Astrocyte (in vitro differentiated cells and primary cell): Measurements from ENCODE around the gene AGRN. TPM values are rescaled to one million over a fixed set of nuclear protein-coding genes. Genes with fewer than 3 reads are reported as not detected.

Experiments used
- DNase-seq: peaks from one replicate; pipeline ENCODE4 v3.0.0-alpha.2; 2010; ENCODE audit warnings: low read depth
- FAIRE-seq: peaks from 2 replicates; lab custom pipeline; 2011; peaks lifted over from hg19 to GRCh38; lab: Jason Lieb, UNC
- H2AFZ ChIP-seq: 2 replicates; pipeline ENCODE4 v1.6.0; 2012; ENCODE audit warnings: low read depth, low read length, inconsistent platforms
- H3K27ac ChIP-seq: 2 replicates; pipeline ENCODE4 v1.5.1; 2011; ENCODE audit warnings: low read depth, low read length, inconsistent platforms
- H3K27me3 ChIP-seq: 2 replicates; pipeline ENCODE4 v1.6.0; 2011; ENCODE audit warnings: low read length, inconsistent platforms; ENCODE audit not compliant: insufficient read depth
- H3K36me3 ChIP-seq: 2 replicates; pipeline ENCODE4 v1.5.1; 2011; ENCODE audit warnings: low read length, inconsistent platforms; ENCODE audit not compliant: insufficient read depth
- H3K4me1 ChIP-seq: 2 replicates; pipeline ENCODE4 v1.5.1; 2011; ENCODE audit warnings: low read length, inconsistent platforms; ENCODE audit not compliant: insufficient read depth
- H3K4me2 ChIP-seq: 2 replicates; pipeline ENCODE4 v1.6.0; 2012; ENCODE audit warnings: low read length, inconsistent platforms
- H3K4me3 ChIP-seq: 2 replicates; pipeline ENCODE4 v1.5.1; 2011; ENCODE audit warnings: low read depth, mild to moderate bottlenecking, low read length, inconsistent platforms; ENCODE audit not compliant: insufficient read depth
- H3K79me2 ChIP-seq: 2 replicates; pipeline ENCODE4 v1.6.0; 2012; ENCODE audit warnings: mild to moderate bottlenecking, low read length, inconsistent platforms; ENCODE audit not compliant: insufficient read depth
- H3K9ac ChIP-seq: 2 replicates; pipeline ENCODE4 v1.6.0; 2012; ENCODE audit warnings: mild to moderate bottlenecking, low read length, inconsistent platforms
- H3K9me3 ChIP-seq: 2 replicates; pipeline ENCODE4 v1.5.1; 2012; ENCODE audit warnings: low read depth, mild to moderate bottlenecking, low read length, inconsistent platforms; ENCODE audit not compliant: insufficient read depth
- H4K20me1 ChIP-seq: 2 replicates; pipeline ENCODE4 v1.6.0; 2012; ENCODE audit warnings: low read length, inconsistent platforms; ENCODE audit not compliant: insufficient read depth
- H3K27ac Mint-ChIP-seq: one replicate; pipeline ENCODE4 v1.8.0; 2021; ENCODE audit warnings: mild to moderate bottlenecking, mixed read lengths; ENCODE audit not compliant: unreplicated experiment
- H3K27me3 Mint-ChIP-seq: one replicate; pipeline ENCODE4 v1.8.0; 2021; ENCODE audit warnings: low read depth, mixed read lengths; ENCODE audit not compliant: unreplicated experiment
- H3K36me3 Mint-ChIP-seq: one replicate; pipeline ENCODE4 v1.8.0; 2021; ENCODE audit warnings: low read depth, mixed read lengths; ENCODE audit not compliant: unreplicated experiment
- H3K4me1 Mint-ChIP-seq: one replicate; pipeline ENCODE4 v1.8.0; 2021; ENCODE audit warnings: low read depth, mixed read lengths; ENCODE audit not compliant: unreplicated experiment
- H3K4me3 Mint-ChIP-seq: one replicate; pipeline ENCODE4 v1.8.0; 2021; ENCODE audit warnings: mild to moderate bottlenecking, moderate library complexity, mixed read lengths; ENCODE audit not compliant: unreplicated experiment
- H3K9me3 Mint-ChIP-seq: one replicate; pipeline ENCODE4 v1.8.0; 2021; ENCODE audit warnings: mild to moderate bottlenecking, mixed read lengths; ENCODE audit not compliant: unreplicated experiment
- EZH2 ChIP-seq: IDR thresholded peaks from 2 replicates; pipeline ENCODE4 v1.6.1; 2012; ENCODE audit warnings: mild to moderate bottlenecking, low read length, inconsistent platforms; ENCODE audit not compliant: insufficient read depth
- total RNA-seq: library from RNA; stranded (reverse); gene quantifications from 2 replicates; pipeline ENCODE4 v1.2.1, GENCODE V29; 2021
- TF ChIP-seq, protein P1 (sequence below): IDR thresholded peaks from 2 replicates; pipeline ENCODE4 v1.5.1; 2011; ENCODE audit warnings: low read depth, mild to moderate bottlenecking, inconsistent platforms, low read length, moderate library complexity; ENCODE audit not compliant: insufficient read depth

AGRN gene
- total RNA-seq, 1 donor from 2014 or later = 589 TPM

DNA sequence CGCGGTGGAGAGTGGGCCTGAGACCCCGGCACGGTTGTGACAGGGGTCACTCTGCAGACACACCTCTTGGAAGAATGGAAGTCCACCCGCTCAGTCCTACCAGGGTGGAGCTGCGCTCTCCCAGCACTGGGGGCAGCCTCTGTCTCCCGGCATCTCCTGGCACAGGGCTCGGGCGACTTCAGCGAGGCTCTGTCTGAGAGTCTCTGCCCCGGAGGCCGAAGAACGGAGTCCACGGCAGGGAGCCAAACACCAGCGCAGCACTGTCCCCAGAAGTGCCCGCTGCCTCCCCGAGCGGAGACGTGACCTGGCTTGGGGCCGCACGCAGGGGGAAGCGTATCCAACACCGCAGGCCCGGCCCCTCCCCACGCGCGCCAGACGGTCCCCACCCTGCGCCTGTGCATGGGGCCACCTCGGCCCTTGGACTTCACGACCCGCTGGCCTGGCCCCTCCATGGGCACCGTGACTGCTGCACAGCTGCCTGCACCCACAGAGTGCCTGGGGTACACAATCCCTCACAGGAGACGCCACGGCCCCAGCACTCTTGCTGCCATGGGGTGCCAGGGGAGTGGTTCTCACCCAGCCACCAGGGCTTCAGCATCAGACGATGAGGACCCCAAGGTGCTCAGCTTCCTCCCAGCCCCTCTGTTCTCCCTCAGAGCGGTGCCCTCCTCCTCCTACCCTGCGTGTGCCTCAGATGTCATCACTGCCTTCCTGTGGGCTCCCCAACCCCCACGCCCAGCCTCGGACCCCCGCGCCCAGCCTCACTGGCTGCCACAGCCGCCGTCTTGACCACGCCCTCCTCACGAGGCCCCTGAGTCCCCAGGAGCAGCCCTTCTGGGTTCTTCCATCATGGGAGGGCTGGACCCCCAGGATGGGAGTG lies 69.1 kb downstream of the AGRN start:
- Histone ChIP-seq H3K27me3 (no peaks in the 10 kb centered on the region), H3K79me2 (no peaks in the 10 kb centered on the region), H3K4me3 (no peak overlapping the region), H3K27ac (no peak overlapping the region), H2AFZ (no peak overlapping the region), H3K9ac (no peak overlapping the region), H3K4me2 (no peak overlapping the region), H3K4me1 (no peaks in the 10 kb centered on the region), H4K20me1 (no peaks in the 10 kb centered on the region), H3K36me3 (no peaks in the 10 kb centered on the region), H3K9me3 (no peaks in the 10 kb centered on the region)
- TF ChIP-seq, protein P1, sequence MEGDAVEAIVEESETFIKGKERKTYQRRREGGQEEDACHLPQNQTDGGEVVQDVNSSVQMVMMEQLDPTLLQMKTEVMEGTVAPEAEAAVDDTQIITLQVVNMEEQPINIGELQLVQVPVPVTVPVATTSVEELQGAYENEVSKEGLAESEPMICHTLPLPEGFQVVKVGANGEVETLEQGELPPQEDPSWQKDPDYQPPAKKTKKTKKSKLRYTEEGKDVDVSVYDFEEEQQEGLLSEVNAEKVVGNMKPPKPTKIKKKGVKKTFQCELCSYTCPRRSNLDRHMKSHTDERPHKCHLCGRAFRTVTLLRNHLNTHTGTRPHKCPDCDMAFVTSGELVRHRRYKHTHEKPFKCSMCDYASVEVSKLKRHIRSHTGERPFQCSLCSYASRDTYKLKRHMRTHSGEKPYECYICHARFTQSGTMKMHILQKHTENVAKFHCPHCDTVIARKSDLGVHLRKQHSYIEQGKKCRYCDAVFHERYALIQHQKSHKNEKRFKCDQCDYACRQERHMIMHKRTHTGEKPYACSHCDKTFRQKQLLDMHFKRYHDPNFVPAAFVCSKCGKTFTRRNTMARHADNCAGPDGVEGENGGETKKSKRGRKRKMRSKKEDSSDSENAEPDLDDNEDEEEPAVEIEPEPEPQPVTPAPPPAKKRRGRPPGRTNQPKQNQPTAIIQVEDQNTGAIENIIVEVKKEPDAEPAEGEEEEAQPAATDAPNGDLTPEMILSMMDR = no peak
- TF ChIP-seq EZH2 = no peak
- H3K36me3 Mint-ChIP-seq = peaks cover 4% of the 10 kb centered on the region
- FAIRE-seq (no peak), DNase-seq (no peak)
- H3K4me3 Mint-ChIP-seq = no peak overlapping the region
- H3K27me3 Mint-ChIP-seq = no peaks in the 10 kb centered on the region
- H3K27ac Mint-ChIP-seq = no peak overlapping the region
- H3K9me3 Mint-ChIP-seq = no peaks in the 10 kb centered on the region
- H3K4me1 Mint-ChIP-seq = no peaks in the 10 kb centered on the region

DNA sequence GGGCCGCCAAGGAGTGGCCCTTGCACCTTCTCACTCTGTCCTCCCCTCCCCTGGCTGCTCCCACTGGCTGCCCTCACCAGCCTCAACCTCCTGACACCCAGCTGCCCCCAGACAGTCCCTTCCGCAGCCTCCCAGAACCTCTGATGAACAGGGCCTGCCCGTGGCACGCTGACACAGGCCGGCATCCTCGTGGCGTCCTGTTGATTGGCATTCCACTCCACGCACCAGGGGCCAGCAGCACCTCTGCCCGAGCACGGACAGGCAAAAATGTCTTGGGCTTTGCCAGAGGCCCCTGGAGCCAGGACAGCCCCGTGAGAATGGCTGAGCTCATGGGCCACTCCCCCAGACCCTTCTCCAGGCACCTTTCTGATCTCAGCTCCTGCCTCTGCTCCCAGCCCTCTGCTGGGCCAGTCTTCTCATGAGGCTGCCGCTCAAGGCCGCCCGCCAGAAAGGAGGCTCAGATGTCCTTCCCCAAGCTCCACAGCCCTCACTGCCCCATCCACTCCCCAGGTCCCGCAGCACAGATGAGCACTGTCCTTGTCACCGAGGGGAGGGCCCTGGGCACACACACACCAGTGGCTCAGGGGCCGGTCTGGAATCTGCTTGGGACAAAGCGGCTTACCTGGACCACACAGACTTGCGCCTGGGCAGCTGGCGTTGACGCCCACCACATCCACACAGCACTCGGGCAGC lies 70.0 kb downstream of the AGRN start:
- Histone ChIP-seq H3K27ac (no peak overlapping the region), H3K27me3 (no peaks in the 10 kb centered on the region), H3K4me3 (no peak overlapping the region), H3K4me1 (no peaks in the 10 kb centered on the region), H3K4me2 (no peak overlapping the region), H3K36me3 (no peaks in the 10 kb centered on the region), H2AFZ (no peak overlapping the region), H3K79me2 (no peaks in the 10 kb centered on the region), H4K20me1 (no peaks in the 10 kb centered on the region), H3K9me3 (no peaks in the 10 kb centered on the region), H3K9ac (no peak overlapping the region)
- no peaks in the 10 kb centered on the region for H3K9me3 Mint-ChIP-seq
- H3K4me1 Mint-ChIP-seq = no peaks in the 10 kb centered on the region
- TF ChIP-seq EZH2 = no peak
- TF ChIP-seq, protein P1 = no peak
- peaks cover 4% of the 10 kb centered on the region for H3K36me3 Mint-ChIP-seq
- FAIRE-seq = no peak
- no peaks in the 10 kb centered on the region for H3K27me3 Mint-ChIP-seq
- DNase-seq = no peak
- no peak overlapping the region for H3K4me3 Mint-ChIP-seq
- H3K27ac Mint-ChIP-seq = peak overlapping the region; percentile 41
